GM18517 (cell line): Measurements from ENCODE around the gene PNKD.
A peak's percentile ranks its signal among the peaks of the same experiment; 100 is the strongest.

Experiments used
- ATAC-seq: cut with Tn5 transposase; IDR thresholded peaks from one replicate; pipeline ENCODE4 v1.9.1; 2021; ENCODE audit warnings: mild to moderate bottlenecking, moderate library complexity; ENCODE audit not compliant: unreplicated experiment

The PNKD gene

DNA sequence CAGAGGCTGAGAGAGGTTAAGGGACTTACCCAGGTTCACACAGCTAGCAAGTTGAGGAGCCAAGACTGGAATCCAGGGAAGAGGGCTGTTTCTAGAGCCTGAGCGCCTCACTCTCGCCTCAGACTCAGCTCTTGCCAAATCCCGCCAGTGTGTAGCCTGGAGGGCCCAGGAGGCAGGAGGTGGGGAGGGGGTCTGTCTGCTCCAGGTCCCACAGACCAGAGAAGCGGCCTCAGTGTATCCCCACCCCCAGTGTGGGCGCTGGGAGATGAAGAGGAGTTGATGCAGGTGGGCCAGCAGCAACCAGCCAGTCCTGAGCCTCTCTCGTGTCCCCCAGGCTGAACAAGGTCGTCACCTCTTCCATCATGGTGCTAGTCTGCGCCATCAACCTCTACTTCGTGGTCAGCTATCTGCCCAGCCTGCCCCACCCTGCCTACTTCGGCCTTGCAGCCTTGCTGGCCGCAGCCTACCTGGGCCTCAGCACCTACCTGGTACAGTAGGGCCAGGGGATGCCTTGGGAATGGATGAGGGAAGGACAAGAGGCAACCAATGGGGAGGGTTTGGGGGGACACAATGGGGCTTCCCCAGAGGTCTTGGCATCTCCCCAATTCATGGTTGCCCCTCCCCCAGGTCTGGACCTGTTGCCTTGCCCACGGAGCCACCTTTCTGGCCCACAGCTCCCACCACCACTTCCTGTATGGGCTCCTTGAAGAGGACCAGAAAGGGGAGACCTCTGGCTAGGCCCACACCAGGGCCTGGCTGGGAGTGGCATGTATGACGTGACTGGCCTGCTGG, 124.2 kb downstream of the PNKD start:
- no peak for ATAC-seq

DNA sequence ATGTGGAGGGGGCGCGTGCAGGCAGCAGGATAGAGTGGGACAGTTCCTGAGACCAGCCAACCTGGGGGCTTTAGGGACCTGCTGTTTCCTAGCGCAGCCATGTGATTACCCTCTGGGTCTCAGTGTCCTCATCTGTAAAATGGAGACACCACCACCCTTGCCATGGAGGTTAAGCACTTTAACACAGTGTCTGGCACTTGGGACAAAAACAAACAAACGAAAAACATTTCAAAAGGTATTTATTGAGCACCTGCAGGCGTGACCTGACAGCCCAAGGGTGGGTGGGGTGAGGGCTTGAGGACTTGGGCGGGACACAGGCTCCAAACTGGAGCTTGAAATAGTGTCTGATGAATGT, 124.7 kb downstream of the PNKD start:
- ATAC-seq = no peak

DNA sequence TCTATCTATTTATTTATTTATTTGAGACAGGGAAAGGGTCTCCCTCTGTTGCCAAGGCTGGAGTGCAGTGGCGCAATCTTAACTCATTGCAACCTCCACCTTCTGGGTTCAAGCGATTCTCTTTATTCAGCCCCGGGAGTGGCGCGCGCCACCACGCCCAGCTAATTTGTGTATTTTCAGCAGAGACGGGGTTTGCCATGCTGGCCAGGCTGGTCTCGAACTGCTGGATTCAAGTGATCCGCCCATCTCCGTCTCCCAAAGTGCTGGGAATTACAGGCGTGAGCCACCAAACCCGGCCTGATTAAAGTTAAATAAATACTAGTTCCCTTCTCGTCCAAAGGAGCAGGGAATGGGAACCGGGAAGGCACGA, 125.1 kb downstream of the PNKD start:
- ATAC-seq = no peak

DNA sequence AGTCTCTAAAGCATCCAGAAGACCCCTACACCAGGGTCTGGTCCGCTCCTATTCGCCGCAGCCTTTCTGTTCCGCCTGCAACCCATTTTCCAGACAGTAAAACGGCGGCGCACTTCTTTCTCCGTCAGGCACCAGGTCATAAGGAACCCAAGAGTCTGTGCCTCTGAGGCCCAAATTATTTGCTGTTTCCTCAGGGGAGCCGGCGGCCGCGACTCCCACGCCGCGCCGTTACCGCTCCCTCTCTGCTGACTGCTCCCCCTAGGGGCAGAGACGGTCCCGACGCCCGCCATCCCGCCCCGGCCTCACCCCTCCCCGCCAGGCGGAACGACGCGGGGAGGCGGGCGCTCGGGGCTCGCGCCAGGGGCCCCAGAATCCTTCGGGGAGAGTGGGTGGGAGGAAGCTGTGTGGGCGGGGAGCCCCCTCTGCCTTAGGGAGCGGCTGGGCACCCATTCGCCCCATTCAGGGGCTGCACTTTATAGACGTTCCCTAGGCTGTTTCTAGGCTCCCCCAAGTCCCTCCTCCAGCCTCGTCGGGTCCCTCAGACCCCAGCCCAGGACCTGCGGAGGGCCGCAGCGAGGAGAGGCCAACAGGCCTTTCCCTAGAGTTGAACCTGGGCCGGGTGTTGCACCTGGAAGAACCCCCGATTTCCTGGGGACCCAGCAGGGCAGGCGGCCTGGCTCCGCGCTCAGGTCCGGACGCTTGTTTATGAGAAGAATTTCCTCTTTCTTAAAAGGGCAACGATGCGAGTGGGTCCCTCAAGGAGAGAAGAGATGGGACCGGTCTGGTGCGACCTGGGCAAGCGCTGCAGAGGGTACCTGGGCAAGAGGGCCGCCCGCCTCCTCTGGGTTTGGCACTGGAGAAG, 125.7 kb downstream of the PNKD start:
- ATAC-seq = peak; percentile 47
